Activated CD4-positive, CD25-positive, alpha-beta regulatory T cell treated with anti-CD3 and anti-CD28 coated beads, Interleukin-2, amount 50 U/mL, for 72 hours (primary cell): Measurements from ENCODE around the gene PEX14.
A peak's percentile ranks its signal among the peaks of the same experiment; 100 is the strongest.

Experiments used
- DNase-seq: peaks from one replicate; pipeline ENCODE4 v3.0.0; 2021

PEX14 gene

DNA sequence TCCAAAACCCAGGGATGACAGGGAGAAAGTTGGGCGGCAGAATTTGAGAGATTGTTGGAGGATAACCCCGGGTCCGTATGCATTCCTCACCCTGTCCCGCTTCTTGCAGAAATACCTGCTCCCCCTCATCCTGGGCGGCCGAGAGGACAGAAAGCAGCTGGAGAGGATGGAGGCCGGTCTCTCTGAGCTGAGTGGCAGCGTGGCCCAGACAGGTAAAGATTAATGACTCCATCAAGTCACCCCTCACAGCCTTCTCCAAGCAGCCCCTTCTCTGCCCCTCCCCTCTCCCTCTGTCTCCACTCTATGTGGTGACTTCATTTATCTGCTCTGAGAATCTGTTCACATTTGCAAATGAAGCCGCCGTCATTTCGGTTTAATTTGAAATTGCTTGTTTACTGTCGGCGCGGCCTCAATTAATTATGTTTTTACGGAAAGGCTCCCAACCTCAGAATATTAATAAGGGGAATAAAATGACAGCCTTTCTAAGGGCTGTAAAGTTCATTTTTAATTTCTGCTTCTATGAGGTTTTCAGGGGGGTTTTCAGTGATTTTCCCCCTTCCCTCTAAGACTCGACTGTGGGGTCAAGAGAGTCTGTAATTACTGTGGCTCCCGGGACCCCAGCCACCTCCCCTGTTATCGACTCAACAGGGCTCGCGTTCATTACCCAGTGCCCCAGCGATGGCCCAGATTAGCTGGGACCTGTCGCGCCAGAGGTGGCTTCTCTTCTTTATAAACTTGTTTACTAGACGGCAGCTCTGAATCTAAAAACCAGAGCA, 148.3 kb downstream of the PEX14 start:
- peak; percentile 8 for DNase-seq

DNA sequence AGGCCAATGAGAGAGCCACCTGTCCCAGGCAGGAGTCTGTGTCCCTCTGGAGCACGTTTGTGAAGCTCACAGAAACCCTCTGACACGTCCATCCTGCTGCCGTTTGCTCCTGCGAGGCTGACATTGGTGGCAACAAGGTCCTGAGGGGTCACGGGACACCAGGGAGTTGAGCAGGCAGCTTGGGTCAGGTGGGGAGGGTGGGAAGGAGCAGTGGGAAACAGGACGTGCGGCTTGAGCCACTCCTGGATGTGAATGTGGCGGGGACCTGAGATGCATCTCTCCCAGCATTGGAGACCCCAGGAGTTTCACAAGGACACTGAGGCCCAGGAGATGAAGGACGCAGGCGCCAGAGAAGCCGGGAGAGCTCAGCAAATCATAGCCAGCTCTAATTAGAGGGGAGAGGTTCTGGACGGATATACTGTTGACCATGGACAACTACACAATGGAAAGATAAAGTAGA, 149.0 kb downstream of the PEX14 start:
- DNase-seq = peak; percentile 19

DNA sequence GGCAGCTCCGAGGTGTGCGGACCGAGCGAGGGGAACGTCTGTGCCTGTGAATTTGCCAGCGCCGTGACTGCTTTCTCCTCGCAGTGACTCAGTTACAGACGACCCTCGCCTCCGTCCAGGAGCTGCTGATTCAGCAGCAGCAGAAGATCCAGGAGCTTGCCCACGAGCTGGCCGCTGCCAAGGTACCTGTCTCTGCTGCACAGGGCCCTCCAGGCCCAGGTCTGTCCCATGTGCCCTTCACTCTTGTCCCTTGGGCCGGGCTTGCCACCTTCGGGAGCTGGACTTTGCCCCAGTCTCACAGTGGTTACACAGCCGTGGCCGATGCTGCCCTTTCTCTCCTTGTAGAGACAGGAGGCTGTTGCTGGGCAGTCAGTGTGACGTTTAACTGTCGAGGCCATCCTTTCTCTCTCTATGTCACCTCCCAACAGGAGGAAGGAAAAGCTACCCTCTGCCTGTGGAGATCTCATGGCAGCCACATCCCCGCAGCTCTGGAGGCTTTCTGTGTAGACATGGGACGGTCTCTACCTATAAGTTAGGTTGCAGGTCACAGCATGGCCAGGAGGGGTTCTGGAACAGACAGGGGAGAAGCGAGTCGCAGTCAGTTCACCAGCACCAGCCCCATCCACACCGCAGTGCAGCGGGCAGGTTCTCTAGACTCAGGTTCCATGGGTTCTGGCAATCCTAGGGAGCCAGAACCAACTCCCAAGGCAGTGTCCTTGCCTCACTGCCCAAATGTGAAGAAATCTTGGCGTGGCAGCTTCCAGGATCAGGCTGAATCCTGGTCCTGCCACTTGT, 149.7 kb downstream of the PEX14 start:
- DNase-seq = peak; percentile 25

DNA sequence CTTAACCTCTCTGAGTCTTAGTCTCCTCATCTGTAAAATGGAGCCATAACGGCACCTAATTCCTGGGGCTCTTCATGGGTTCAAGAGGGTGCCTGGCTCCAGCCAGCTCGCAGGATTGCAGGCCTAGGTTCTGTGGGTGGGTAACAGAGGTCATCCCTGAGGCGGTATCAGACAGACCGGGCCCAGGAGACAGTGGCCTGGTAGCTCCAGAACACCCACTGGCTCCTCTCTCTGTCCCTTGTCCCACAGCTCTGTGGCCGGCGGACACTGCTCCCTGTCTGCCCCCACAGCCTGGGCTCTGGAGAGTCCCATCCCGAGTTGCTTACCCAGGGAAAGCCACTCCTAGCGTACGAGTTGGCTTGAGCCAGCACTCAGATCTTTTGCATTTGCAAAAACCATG, 150.3 kb downstream of the PEX14 start:
- no peak for DNase-seq

DNA sequence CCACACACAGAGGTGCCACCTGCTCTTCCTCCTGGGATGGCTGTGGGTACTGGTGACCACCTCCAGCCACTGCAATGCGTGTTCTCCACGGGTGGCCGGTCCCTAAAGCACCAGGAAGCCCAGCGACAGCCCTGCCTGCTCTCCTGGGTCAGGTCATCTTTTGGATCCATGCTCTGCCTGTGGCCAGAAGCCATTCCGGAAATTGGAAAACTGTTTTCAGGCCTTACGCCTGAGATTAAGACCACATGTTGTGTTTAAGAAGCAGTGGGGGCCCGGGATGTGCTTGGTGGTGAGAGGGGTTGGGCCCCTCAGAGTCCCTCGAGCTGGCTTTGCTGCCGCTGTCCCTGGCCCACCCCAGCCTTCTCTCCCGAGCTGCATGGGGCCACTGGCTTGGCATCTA, 150.8 kb downstream of the PEX14 start:
- no peak for DNase-seq

DNA sequence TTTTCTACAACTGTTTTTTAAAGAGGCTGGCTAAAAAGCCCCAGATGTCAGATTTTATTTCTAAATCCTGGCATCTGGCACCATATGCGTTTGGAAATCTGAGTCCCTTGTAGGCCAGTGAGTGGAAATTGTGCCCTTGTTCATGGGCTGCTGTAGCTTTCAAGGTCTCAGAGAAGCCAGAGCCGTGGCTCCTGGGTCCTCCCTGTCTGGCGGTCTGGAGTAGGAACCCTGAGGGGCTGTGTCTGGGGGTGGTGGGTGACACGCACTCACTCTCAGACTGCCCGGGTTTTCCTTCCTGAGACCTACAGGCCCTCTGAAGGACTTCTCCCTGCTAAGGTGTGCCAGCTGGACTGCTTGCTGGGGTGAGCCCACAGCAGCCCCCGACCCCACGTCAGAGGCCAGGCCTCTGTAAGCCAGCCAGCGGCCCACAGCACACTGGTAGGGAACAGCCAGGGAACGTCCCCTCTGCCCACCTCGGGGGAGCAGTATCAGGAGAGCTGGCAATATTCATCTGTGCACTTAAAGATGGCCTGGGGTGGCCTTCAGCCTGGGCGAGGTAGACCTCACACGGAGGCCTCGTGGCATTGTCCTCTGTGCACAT, 151.5 kb downstream of the PEX14 start:
- no peak for DNase-seq

DNA sequence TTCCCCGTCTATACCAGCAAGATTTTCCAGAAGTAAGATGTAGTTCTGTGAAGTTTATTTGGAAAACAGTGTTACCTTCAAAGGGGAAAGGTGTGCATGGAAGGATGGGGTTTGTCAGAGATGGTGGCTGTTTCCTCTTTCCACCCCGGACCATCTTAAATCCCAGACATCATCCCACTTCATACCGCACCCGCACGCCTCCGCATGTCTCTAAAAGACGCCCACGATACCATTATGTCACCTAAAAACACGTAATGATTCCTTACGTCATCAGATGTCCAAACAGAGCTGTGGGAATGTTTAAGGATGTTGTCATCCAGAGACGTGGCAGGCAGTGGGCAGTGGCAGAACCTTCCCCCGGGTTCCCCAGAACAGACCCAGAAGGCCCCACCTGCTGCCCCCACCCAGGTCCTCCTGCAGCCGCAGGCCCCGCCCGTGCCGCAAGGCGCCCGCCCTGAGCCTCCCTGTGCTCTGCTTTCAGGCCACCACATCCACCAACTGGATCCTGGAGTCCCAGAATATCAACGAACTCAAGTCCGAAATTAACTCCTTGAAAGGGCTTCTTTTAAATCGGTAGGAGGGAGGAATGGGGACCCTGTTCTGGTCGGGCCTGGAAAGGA, 152.2 kb downstream of the PEX14 start:
- DNase-seq = no peak

DNA sequence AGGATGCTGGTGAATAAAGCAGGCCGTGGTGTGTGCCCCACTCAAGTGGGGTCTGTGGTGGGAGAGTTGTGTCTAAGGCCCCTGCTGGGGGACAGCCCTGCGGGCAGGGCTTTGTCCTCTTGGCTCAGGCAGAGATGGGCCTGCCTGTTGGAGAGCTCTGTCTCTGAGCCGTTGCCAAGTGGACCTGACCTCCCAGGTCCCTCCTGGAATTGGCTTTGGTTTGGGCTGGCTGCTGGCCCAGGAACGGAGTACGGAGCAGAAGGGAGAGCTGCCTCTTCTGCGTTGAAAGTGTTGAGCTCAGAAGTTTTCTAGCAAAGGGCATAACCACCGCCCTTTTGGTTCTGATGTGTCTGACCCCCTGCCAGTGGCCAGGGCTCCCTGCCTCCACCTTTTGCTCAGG, 153.9 kb downstream of the PEX14 start:
- DNase-seq = no peak

DNA sequence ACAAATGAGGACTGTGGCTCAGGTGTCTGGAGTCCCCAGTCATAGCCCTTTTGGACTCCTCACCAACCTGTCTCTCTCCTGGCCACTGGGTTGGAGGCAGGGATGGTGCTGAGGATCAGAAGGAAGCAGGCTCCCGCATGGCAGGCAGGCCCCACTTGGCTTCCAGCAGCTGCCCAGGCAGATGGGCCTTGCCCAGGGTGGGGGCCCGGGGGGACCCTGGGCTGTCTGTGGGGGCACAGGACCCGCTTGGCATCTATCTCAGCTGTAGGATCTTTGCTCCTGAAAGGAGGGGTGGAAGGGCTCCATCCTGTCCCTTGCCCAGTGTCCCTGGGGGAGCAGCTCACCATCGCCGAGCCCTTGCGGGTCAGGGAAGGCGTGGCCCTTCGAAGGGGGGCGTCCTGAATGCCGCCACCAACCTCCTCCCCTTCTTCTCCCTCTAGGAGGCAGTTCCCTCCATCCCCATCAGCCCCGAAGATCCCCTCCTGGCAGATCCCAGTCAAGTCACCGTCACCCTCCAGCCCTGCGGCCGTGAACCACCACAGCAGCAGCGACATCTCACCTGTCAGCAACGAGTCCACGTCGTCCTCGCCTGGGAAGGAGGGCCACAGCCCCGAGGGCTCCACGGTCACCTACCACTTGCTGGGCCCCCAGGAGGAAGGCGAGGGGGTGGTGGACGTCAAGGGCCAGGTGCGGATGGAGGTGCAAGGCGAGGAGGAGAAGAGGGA, 154.5 kb downstream of the PEX14 start:
- no peak for DNase-seq

DNA sequence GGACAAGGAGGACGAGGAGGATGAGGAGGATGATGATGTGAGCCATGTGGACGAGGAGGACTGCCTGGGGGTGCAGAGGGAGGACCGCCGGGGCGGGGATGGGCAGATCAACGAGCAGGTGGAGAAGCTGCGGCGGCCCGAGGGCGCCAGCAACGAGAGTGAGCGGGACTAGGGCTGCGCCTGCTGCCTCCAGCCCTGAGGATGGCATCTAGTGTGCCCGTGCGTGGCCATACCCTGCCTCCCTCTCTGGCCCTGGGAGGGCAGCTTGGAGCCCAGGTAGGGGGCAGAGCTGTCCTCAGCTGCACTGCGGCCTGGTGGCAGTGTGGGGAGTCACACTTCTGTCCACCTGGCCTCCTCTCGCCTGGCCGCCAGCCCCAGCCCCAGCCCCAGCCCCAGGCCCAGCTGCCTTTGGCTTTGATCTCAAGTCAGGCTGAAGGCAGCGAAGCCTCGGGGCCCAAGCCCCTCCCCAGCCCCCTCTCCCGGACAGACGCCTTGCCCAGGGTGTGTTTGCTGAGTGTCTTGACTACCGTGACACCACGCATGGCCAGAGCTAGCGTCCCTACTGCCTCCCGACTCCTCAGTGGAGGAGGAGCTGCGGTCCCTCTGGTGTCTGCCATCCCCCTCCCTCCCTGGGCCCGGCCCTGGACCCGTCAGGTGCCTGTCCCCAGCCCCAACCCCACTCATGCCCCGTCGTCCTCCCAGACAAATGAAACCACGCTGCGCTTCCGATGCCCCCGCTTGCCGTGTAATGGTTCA, 155.2 kb downstream of the PEX14 start:
- no peak for DNase-seq

DNA sequence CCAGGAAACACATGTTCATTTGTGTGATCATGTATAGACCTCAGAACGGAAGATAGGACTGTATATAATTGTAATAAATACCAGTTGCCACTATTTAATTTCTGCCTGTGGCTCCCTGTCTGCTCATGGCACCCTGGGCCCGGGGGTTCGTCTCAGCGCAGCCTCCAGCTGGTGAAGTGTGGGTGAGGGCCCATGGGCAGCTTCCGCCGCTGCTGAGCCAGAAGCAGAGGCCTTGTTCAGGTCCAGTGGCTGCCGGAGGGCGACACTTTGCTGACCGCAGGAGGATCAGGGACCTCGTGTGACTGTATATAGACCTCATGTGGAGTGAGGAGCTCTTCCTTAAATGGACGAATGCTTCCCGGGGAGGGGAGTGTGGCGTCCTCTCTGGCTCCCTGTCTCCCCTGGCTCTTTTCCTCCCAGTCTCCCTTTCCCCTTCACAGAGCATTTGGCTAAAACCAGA, 155.9 kb downstream of the PEX14 start:
- no peak for DNase-seq

DNA sequence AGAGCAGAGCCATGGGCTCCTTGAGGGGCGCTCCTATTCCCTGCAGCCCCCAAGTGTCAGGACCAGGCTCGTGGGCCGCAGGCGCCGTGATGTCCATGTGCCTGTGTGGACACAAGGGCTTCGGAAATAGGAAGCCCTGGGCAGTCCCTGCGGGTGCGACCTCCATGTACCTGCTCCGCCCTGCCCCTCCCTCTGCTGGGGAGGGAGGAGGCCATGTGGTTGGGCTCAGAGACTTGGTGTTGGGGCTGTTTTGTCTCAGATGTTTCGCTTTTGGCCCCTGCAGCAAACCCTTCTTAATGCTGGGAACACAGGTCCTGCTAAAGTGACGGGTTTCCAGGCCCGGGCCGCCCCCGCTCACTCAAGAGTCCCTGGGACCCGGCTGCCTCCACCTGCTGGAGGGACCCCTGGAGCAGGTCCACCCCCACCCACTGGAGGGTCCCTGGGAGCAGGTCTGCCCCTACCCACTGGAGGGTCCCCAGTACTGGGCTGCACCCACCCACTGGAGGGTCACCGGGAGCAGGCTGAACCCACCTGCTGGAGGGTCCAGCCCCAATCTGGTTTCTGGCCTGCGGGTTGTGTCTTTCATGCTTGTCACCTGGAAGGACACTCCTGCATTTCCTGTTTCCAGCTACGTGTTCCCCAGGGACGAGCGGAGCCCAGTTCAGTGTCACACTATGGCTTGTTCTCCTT, 156.5 kb downstream of the PEX14 start:
- DNase-seq = no peak

- DNase-seq = no peak
Observed at GRCh38 chr1:10631811-10632593, 157.3 kb downstream of the PEX14 start.

GRCh38 chr1:10632691-10633090, 157.9 kb downstream of the PEX14 start:
- no peak for DNase-seq

DNA sequence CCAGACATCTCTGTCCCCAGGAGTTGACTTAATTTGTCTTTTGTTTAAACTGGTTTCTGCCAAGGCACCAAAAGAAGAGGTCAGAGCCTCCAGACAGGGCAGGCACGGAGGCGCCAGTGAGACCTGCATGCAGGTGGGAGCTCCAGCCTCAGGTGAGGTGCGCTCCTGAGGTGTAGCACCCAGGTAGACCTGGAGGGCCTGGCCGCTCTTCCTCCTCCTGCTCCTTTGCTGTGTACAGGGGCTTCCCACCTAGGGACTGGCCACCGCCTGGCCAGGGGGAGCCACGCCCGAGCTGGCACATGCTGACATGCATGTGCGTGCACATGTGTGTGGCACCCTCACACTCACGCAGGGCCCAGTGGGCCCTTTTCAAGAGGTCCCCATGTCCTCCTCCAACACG, 158.7 kb downstream of the PEX14 start:
- no peak for DNase-seq

GRCh38 chr1:10634075-10634427, 159.3 kb downstream of the PEX14 start:
- DNase-seq = no peak

DNA sequence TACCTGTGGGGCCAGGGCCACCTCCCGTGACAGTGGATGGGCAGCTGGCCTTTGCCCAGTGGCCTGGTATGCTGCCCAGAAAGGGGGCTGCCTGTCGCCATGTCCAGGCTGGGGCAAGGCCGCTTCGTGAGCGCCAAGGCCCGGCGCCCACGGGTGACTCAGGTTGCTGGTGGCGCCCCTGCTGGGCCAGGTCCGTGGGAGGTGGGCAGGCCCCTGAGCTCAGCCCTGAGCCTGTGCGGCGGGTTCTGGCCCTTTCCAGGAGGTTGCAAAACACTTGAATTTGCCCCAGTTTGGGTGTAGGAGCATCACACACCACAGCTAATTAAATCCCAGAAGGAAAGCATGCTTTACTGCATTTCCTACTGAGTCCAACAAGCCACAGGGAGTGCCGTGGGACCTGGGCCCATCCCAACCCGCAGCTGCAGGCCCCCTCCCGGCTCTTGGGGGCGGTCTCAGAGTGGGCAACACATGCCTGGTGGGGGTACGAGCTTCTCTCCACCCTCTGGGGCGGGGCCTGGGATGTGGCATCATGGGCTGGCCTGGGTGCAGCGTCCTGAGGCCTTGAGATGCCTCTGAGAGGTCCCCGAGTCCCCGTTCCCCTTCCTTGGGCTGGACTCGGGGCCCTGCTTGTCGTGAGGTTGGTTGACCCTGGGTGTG, 159.8 kb downstream of the PEX14 start:
- DNase-seq = no peak

GRCh38 chr1:10635085-10635896, 160.5 kb downstream of the PEX14 start:
- DNase-seq = no peak

GRCh38 chr1:10635992-10636391, 161.2 kb downstream of the PEX14 start:
- DNase-seq = no peak
